K562 (cell line): ENCODE results near the gene ZNF800. TPM values are rescaled to one million over a fixed set of nuclear protein-coding genes. Genes with fewer than 3 reads are reported as not detected.

Experiments
- CHD7 ChIP-seq: fragments of 200-600 bp; sonication (generic); IDR thresholded peaks from one replicate; pipeline ENCODE4 v1.6.1; 2012; ENCODE audit warnings: mild to moderate bottlenecking, low read depth, low read length, inconsistent platforms
- FUS ChIP-seq: fragments of 200-400 bp; formaldehyde crosslinking; optimal IDR thresholded peaks from 2 replicates; pipeline ENCODE3; 2017; ENCODE audit warnings: low read depth, low read length
- KLF1 ChIP-seq: fragments of 450-650 bp; IDR thresholded peaks from 2 replicates; pipeline ENCODE4 v1.6.1; 2016; ENCODE audit warnings: missing genetic modification characterization, missing compliant biosample characterization
- KLF6 ChIP-seq: fragments of 250-450 bp; sonication (Bioruptor Pico); IDR thresholded peaks from 2 replicates; pipeline ENCODE4 v1.4.0; 2020; ENCODE audit warnings: mild to moderate bottlenecking, moderate library complexity, borderline replicate concordance
- RBBP5 ChIP-seq: fragments of 200-600 bp; sonication (generic); IDR thresholded peaks from 2 replicates; pipeline ENCODE4 v1.6.1; 2012; ENCODE audit warnings: borderline replicate concordance, mild to moderate bottlenecking, low read length, control low read depth, inconsistent platforms; ENCODE audit not compliant: insufficient read depth, poor library complexity, severe bottlenecking
- SLC30A9 ChIP-seq: fragments of 250-450 bp; sonication (Bioruptor Pico); IDR thresholded peaks from 2 replicates; pipeline ENCODE4 v1.8.0; 2022; ENCODE audit warnings: mild to moderate bottlenecking, moderate library complexity
- WHSC1 ChIP-seq: IDR thresholded peaks from one replicate; pipeline ENCODE4 v1.6.1; 2012; ENCODE audit warnings: low read length, control low read depth, inconsistent platforms
- ZNF316 ChIP-seq: fragments of 450-650 bp; IDR thresholded peaks from 2 replicates; pipeline ENCODE4 v1.6.1; 2016
- ZNF592 ChIP-seq: fragments of 450-650 bp; IDR thresholded peaks from 2 replicates; pipeline ENCODE4 v1.6.1; 2017; ENCODE audit warnings: antibody characterized with exemption, mild to moderate bottlenecking
- polyA plus RNA-seq, 8 experiments: library from polyadenylated mRNA; depleted of rRNA in 4 of 8; stranded (reverse) in 5 of 8; unstranded in 3 of 8; fragments of >200 nt; fragmentation: Nextera tagmentation in 2 of 8; fragmentation: Illumina TruSeq in 1 of 8; extraction: Ambion mirVana in 2 of 8; extraction: Trizol in 1 of 8; gene quantifications; 2 replicates each; pipeline versions ENCODE4 v1.2.1 to v1.2.3, GENCODE V29; 2011 to 2014; ENCODE audit warnings: inconsistent platforms in 1 of 8, missing spikeins in 1 of 8
- total RNA-seq, 7 experiments: library from RNA; depleted of rRNA in 6 of 7; stranded (reverse); fragments of >200 nt in 6 of 7; fragmentation: Illumina TruSeq in 2 of 7; extraction: Trizol in 2 of 7; gene quantifications; 2 replicates each; pipeline versions ENCODE4 v1.2.1 to v1.2.3, GENCODE V29; 2011 to 2021; ENCODE audit warnings: low replicate concordance in 1 of 7
- TF ChIP-seq, protein P1 (sequence below): fragments of 450-650 bp; formaldehyde crosslinking; conservative IDR thresholded peaks from 2 replicates; pipeline ENCODE4 v1.4.0; 2022; ENCODE audit warnings: mild to moderate bottlenecking, missing genetic modification characterization

Gene ZNF800
- total and polyA plus RNA-seq, 9 of the 15 experiments (the other 6 are each of a cell fraction or from before 2014, with no cell fraction given) = 7.5 to 58.3 (median 33.4) TPM

DNA sequence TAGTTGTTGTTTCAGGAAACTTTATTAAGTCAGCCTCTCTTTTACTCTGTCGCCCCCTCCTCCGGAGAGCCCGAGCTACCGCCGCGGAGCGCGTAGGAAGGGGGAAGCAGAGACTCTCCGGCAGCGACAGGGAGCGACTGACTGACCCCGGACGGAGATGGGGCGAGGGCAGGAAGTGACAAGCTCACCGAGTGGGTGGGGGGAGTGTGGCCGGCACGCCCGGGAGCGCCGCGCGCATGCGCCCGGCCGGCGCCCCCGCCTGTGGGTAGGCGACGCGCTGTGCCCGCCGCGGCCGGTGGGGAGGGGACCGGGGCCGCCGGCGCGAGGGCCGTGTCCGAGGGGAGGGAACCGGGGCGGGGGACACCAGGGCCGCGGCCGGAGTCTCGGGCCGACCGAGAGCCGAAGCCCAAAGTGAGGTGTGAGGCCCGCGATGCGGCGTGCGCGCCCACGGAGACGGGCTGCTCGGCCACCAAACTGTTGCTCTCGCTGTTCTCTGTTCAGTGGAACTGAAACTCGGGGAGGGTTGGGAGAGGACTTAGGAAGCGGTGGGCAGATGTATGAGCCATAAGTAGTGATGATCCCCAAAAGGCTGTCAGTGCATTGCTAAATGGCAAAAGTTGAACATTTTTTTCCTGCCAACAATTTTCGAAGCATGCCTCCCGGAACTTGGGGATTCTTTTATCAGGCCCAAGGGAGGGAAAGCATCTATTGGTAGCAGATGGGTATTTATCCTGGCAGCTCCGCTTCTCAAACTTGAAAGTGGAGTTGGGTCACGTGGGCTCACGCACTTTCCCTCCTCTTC is at the start of gene ZNF800 (continued):
- TF ChIP-seq CHD7 = no peak
- TF ChIP-seq FUS = no peak
- peak; percentile 77 for TF ChIP-seq RBBP5
- no peak for TF ChIP-seq WHSC1
- no peak for TF ChIP-seq KLF6
- TF ChIP-seq KLF1 (tag) = no peak
- TF ChIP-seq ZNF316 = no peak
- TF ChIP-seq, protein P1, sequence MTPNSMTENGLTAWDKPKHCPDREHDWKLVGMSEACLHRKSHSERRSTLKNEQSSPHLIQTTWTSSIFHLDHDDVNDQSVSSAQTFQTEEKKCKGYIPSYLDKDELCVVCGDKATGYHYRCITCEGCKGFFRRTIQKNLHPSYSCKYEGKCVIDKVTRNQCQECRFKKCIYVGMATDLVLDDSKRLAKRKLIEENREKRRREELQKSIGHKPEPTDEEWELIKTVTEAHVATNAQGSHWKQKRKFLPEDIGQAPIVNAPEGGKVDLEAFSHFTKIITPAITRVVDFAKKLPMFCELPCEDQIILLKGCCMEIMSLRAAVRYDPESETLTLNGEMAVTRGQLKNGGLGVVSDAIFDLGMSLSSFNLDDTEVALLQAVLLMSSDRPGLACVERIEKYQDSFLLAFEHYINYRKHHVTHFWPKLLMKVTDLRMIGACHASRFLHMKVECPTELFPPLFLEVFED (CRISPR knock-in tag) = peak; percentile 32; the same call in 1 of the 2 replicates
- TF ChIP-seq SLC30A9 = no peak
- peak; percentile 87 for TF ChIP-seq ZNF592
